SU-DHL-6 (cell line): Measurements from ENCODE around the gene SYNJ2.

Experiments used
- H2AFZ ChIP-seq: fragments of 200-600 bp; sonication (generic); 2 replicates; pipeline ENCODE4 v1.6.1; 2014; ENCODE audit warnings: low read depth, mild to moderate bottlenecking, moderate library complexity, mixed read lengths, antibody characterized with exemption, low read length; ENCODE audit not compliant: severe bottlenecking
- H3F3A ChIP-seq: fragments of 200-600 bp; shearing (Covaris generic); 2 replicates; pipeline ENCODE4 v1.6.0; 2016; ENCODE audit warnings: antibody characterized with exemption, mild to moderate bottlenecking; ENCODE audit not compliant: insufficient read depth
- H3K27ac ChIP-seq: fragments of 200-600 bp; sonication (generic); 2 replicates; pipeline ENCODE4 v1.5.1; 2016; ENCODE audit warnings: low read depth, mild to moderate bottlenecking, low read length, moderate library complexity, mixed read lengths
- H3K27me3 ChIP-seq: fragments of 200-600 bp; sonication (generic), shearing (Covaris generic); 2 replicates; pipeline ENCODE4 v1.6.0; 2014; ENCODE audit warnings: mild to moderate bottlenecking, low read length
- H3K36me3 ChIP-seq: fragments of 200-600 bp; sonication (generic); 2 replicates; pipeline ENCODE4 v1.6.1; 2014; ENCODE audit warnings: mild to moderate bottlenecking, low read length, mixed read lengths
- H3K4me2 ChIP-seq: fragments of 300-600, 200-600 bp; shearing (Covaris generic), sonication (generic); 2 replicates; pipeline ENCODE4 v1.6.0; 2014; ENCODE audit warnings: low read length, low read depth, mild to moderate bottlenecking; ENCODE audit not compliant: poor library complexity, severe bottlenecking
- H3K4me3 ChIP-seq: fragments of 200-600 bp; sonication (generic); 2 replicates; pipeline ENCODE4 v1.5.1; 2014; ENCODE audit warnings: antibody characterized with exemption, low read length, mild to moderate bottlenecking, mixed read lengths; ENCODE audit not compliant: insufficient read depth, poor library complexity, severe bottlenecking
- H3K79me2 ChIP-seq: fragments of 200-600 bp; sonication (generic); 2 replicates; pipeline ENCODE4 v1.6.1; 2014; ENCODE audit warnings: mild to moderate bottlenecking, low read length, moderate library complexity; ENCODE audit not compliant: insufficient read depth
- H3K9ac ChIP-seq: fragments of 200-600 bp; sonication (generic); 2 replicates; pipeline ENCODE4 v1.7.0; 2014; ENCODE audit warnings: mild to moderate bottlenecking, low read length
- H3K9me2 ChIP-seq: fragments of 200-600 bp; sonication (generic); replicated peaks from 2 replicates; pipeline ENCODE4 v1.6.1; 2014; ENCODE audit warnings: low read length; ENCODE audit not compliant: insufficient read depth
- H3K9me3 ChIP-seq: fragments of 200-600 bp; sonication (generic); 2 replicates; pipeline ENCODE4 v1.6.1; 2014; ENCODE audit warnings: low read length, mixed read lengths; ENCODE audit not compliant: insufficient read depth
- H4K20me1 ChIP-seq: fragments of 200-600 bp; sonication (generic); 2 replicates; pipeline ENCODE4 v1.6.1; 2014; ENCODE audit warnings: low read depth, mild to moderate bottlenecking, antibody characterized with exemption, low read length, moderate library complexity, mixed read lengths
- EZH2phosphoT487 ChIP-seq: fragments of 200-600 bp; sonication (generic), shearing (Covaris generic); conservative IDR thresholded peaks from 2 replicates; pipeline ENCODE4 v1.6.1; 2018; ENCODE audit warnings: mild to moderate bottlenecking, antibody characterized with exemption, low read length, moderate library complexity, mixed read lengths
- TF ChIP-seq, protein P1 (sequence below): fragments of 200-600 bp; sonication (generic); IDR thresholded peaks from one replicate; pipeline ENCODE4 v1.5.1; 2017; ENCODE audit warnings: antibody characterized with exemption, mild to moderate bottlenecking, low read length, moderate library complexity; ENCODE audit not compliant: insufficient read depth, poor library complexity, severe bottlenecking

The SYNJ2 gene

DNA sequence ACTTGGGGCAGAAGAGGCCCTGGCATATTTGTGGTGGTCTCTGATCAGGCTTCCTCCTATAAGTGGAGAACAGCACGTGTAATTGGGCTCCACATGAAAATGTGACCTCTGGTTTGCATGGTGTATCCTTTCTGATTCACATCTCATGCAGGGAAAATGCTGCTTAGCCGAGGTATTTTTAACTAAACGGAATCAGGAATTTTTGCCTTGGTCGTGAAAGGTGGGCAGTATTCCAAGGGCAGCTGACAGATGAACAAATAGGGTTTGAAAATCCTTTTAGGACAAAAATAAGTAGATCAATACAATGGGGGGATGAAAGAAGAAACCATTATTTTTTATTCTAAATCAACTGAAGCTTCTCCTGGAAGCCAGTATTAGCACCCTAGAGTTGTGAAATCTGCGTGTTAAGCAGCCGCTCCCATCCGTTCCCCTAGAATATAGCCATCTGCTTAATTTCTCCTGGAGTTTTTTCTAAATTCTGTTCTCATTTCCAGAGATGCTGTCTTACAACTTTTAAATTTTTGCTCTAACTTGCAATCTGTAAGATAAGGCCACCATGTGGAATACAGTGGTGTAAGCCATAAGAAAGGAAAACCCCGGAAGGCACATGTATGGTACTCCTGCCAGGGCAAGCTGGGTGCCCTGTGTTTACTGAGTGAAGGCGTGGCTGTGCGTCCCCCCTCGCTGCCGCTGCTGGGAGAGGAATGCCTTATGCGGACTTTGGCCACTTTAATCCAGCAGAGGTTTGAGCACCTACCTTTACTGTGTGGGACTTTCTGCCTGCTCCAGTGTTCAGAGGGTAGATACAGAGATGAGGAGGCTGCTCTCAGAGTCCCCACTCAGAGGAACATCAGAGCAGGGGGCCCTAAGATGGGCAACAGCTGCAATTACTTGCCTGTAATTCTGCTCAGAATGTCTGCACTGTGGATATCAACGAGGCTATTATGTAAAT is 52.4 kb downstream of the SYNJ2 start:
- no peak for TF ChIP-seq EZH2phosphoT487
- TF ChIP-seq, protein P1, sequence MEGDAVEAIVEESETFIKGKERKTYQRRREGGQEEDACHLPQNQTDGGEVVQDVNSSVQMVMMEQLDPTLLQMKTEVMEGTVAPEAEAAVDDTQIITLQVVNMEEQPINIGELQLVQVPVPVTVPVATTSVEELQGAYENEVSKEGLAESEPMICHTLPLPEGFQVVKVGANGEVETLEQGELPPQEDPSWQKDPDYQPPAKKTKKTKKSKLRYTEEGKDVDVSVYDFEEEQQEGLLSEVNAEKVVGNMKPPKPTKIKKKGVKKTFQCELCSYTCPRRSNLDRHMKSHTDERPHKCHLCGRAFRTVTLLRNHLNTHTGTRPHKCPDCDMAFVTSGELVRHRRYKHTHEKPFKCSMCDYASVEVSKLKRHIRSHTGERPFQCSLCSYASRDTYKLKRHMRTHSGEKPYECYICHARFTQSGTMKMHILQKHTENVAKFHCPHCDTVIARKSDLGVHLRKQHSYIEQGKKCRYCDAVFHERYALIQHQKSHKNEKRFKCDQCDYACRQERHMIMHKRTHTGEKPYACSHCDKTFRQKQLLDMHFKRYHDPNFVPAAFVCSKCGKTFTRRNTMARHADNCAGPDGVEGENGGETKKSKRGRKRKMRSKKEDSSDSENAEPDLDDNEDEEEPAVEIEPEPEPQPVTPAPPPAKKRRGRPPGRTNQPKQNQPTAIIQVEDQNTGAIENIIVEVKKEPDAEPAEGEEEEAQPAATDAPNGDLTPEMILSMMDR: no peak
- Histone ChIP-seq H3F3A (no peaks in the 10 kb centered on the region), H3K4me2 (no peak overlapping the region), H2AFZ (no peak overlapping the region), H3K79me2 (no peaks in the 10 kb centered on the region), H3K9me2 (no peaks in the 10 kb centered on the region), H3K4me3 (no peak overlapping the region), H3K27ac (no peak overlapping the region), H3K9me3 (no peaks in the 10 kb centered on the region), H4K20me1 (no peaks in the 10 kb centered on the region), H3K27me3 (no peaks in the 10 kb centered on the region), H3K36me3 (no peaks in the 10 kb centered on the region), H3K9ac (no peak overlapping the region)

DNA sequence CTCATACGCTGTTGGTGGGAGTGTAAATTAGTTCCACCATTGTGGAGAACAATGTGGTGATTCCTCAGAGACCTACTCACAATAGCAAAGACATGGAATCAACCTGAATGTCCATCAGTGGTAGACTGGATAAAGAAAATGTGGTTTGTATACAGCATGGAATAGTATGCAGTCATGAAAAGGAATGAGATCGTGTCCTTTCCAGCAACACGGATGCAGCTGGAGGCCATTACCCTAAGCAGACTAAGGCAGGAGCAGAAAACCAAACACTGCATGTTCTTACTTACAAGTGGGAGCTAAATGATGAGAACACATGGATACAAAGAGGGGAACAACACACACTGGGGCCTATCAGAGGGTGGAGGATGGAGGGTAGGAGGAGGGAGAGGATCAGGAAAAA is 54.6 kb downstream of the SYNJ2 start:
- H3K27ac ChIP-seq: no peak overlapping the region

DNA sequence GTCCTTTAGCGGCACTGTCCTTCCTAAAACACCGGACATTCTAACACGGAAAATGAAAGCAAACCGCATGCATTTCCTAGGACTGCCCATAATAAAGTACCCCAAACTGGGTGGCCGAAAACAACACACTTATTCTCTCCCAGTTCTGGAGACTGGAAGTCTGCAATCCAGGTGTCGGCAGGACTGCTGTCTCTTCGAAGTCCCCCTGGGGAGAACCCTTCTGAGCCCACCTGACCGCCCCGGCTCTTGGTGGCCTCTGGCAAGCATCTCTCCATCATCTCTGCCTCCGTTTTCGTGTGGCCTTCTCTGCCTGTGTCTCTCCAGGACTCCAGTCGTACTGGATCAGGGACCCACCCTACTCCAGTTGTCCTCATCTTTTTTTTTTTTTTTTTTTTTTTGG is 55.4 kb downstream of the SYNJ2 start:
- H3K36me3 ChIP-seq: no peaks in the 10 kb centered on the region
- no peaks in the 10 kb centered on the region for H3K9me3 ChIP-seq
- H2AFZ ChIP-seq: no peak overlapping the region
- H3K9me2 ChIP-seq: no peaks in the 10 kb centered on the region
- no peak overlapping the region for H3K4me3 ChIP-seq
- H3K4me2 ChIP-seq: no peak overlapping the region
- no peak overlapping the region for H3K9ac ChIP-seq
- no peaks in the 10 kb centered on the region for H3K79me2 ChIP-seq
- TF ChIP-seq, protein P1: no peak
- TF ChIP-seq EZH2phosphoT487: no peak
- no peaks in the 10 kb centered on the region for H3F3A ChIP-seq
- H3K27ac ChIP-seq: no peak overlapping the region
- H4K20me1 ChIP-seq: no peaks in the 10 kb centered on the region
- H3K27me3 ChIP-seq: no peaks in the 10 kb centered on the region

More for the DNA sequence above, 54.6 kb downstream of the SYNJ2 start:
- no peaks in the 10 kb centered on the region for H3F3A ChIP-seq
- no peak overlapping the region for H3K4me3 ChIP-seq
- no peaks in the 10 kb centered on the region for H3K36me3 ChIP-seq
- H2AFZ ChIP-seq: no peak overlapping the region
- H3K9me3 ChIP-seq: no peaks in the 10 kb centered on the region
- no peaks in the 10 kb centered on the region for H3K79me2 ChIP-seq
- H4K20me1 ChIP-seq: no peaks in the 10 kb centered on the region
- TF ChIP-seq EZH2phosphoT487: no peak
- TF ChIP-seq, protein P1: no peak
- no peaks in the 10 kb centered on the region for H3K9me2 ChIP-seq
- no peak overlapping the region for H3K9ac ChIP-seq
- no peaks in the 10 kb centered on the region for H3K27me3 ChIP-seq
- H3K4me2 ChIP-seq: no peak overlapping the region
